Stimulated activated CD4-positive, alpha-beta T cell treated with anti-CD3 and anti-CD28 coated beads, Interleukin-4, amount 100 ng/mL, for 48 hours (primary cell): ENCODE measurements around the gene RHBG.
"Not testable (repeated sequence)": the region's sequence is repeated elsewhere in the genome, so short reads cannot be mapped to it uniquely, and the experiment has no call there.

Experiments
- DNase-seq, 2 donors: peaks; one replicate each; pipeline ENCODE4 v3.0.0-alpha.2; 2020; ENCODE audit warnings: low read depth in 2 of 2

Gene RHBG

DNA sequence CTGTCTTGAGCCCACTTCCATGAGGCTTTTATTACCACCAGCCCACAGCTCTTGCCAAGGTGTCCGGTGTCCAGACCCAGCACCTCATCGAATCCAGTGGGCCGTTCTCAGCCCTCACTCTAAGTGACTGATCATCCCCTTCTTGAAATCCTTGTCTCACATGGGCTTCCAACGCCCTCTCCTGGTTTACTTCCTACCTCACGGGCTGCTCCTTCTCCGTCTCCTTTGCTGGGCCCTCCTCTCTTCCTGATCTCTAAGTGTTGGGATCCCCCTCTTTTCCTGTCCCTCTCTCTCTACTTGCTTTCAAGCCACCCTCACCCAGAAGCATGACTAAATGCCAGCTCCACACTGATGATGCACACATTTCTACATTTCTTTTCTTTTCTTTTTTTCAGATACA lies 9.0 kb upstream of the RHBG start:
- no peak for DNase-seq

DNA sequence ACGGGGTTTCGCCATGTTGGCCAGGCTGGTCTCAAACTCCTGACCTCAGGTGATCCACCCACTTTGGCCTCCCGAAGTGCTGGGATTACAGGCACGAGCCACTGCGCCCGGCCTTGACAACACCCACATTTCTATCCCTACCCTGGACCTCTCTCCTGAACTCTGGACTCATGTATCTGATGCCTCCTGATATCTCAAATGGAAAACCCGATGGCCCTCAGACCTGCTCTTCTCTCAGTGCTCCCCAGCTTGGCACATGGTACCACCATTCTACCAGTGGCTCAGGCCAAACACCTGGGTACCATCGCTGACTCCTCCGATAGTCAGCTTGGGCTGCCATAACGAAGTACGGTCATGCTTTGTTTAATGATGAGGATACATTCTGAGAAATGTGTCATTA lies 8.5 kb upstream of the RHBG start:
- DNase-seq: no peak

DNA sequence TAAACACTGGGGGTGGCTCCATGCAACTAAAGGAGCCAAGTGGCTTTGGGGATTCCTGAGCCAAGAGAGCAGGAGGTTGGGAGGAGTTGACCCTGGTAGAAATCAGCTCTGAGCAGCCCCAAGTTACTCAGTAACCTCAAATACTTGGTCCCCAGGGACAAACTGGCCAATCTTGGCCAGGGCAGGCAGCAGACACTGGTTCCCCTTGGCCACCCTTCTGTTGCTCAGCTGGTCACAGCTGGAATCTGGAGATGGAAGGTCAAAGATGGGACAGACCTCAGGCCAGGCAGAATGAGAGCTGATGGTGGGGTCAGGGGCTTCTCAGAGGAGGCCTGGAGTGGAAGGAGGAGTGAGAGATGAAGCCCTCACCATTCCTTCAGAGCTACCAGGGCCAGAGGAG lies 3.3 kb upstream of the RHBG start:
- no peak for DNase-seq

DNA sequence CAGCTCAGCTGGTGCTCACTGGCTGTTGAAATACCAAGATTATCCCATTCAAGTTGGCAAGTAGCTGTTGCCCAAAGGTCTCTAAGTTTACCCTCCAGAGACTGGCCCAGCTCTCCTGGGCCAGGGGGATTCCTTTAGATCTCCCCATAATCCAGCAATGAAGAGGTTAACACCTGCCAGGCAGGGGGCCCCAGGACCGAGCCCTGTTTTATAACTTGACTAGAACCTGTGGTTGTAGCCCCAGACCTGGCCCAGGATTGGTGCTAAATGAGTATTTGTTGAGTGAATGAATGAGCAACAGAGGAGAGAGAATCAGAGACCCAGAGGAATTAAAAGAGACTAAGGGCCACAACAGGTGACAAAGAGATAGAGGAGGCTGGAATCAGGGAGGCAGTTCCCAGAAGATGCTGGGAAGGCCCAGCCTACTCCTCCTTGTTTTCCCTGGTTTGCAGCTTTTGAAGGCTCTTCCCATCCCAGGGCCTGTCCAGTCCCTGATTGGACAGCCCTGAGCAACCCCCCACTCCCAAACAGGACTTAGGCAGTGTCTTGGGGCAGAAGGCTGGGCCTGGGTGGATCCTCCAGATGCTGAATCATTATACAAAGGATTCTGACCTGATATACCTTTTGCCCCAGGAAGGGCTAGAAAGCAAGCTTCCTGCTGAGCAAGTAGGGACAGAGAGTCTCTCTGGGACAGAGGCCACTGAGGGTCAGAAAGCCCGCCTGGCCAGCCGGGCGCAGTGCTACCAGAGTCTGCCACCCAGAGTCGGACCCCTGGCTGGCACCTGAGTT lies 2.4 kb upstream of the RHBG start:
- no peak for DNase-seq

DNA sequence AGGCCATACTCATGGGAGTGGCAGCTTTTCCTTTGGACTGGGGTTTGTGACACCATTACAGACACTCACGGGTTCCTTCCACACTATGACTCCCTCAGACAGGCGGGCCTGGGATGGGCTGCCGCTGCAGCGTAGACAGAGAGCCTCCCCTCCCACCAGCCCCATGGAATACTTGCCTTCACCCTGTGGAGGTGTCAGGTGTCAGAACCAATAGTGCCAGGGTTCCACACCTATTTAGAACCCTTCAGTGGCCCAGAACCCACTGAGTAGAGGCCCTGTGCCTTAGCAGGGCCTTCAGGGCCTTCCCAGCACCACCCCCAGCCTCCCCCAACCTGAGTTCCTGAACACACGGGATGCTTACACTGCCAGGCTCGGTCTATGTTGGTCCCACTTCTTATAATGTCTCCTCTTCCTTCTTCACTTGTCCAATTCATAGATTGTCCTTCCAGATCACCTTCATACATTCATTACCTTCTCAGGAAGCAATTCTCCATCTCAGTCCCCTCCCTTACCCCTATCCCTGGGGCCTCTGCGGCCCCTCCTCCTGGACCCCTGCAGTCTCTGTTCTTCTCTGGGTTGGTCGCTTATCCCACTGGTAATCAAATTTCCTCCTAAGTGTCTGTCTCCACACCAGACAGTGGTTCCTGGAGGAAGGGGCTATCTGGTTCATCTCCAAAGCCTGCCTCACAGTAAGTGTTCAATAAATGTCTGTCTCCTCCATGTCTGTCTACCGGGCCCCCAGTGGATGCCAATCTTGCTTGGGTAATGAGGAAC lies 1.4 kb upstream of the RHBG start:
- DNase-seq: no peak

DNA sequence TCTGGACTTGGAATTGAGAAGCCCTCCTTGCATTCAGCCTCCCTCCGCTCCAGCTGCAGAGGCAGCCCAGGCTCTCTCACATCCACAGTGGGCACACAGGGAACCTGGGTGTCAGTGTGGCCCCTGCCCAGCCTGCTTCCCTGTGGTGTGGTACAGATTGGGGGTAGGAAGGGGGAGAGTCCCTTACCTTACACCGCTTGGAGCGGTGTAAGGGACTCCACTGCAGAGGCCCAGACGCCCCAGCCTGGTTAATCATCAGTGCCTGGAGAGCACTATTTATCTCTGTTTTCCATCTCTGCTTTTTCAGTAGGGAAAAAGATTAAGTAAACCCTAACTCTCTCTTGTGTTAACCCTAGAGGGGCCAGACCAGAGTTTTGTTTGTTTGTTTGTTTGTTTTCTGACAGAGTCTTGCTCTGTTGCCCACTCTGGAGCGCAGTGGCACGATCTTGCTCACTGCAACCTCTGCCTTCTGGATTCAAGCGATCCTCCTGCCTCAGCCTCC lies 803 bp upstream of the RHBG start:
- DNase-seq: no peak

DNA sequence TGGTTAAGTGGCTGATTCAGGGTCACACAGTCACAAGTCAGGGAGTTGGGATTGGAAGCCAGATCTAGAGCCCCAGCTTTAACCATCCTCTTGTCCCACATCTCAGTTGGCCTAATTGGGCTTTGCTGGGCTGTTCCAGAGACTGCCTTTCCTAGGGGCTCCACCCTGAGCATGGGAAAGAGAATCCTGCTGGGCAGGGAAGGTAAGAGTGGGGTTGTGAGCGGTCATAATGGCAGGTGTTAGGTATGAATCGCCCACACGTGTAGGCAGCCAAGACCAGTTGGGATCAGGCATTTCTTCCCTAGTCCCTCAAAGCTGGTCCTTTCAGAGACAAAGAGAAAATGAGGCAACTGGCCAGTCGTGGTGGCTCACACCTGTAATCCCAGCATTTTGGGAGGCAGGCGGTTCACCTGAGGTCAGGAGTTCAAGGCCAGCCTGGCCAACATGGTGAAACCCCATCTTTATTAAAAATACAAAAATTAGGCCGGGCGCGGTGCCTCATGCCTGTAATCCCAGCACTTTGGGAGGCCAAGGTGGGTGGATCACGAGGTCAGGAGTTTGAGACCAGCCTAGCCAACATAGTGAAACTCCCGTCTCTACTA lies 775 bp downstream of the RHBG start:
- DNase-seq: not testable (repeated sequence)

DNA sequence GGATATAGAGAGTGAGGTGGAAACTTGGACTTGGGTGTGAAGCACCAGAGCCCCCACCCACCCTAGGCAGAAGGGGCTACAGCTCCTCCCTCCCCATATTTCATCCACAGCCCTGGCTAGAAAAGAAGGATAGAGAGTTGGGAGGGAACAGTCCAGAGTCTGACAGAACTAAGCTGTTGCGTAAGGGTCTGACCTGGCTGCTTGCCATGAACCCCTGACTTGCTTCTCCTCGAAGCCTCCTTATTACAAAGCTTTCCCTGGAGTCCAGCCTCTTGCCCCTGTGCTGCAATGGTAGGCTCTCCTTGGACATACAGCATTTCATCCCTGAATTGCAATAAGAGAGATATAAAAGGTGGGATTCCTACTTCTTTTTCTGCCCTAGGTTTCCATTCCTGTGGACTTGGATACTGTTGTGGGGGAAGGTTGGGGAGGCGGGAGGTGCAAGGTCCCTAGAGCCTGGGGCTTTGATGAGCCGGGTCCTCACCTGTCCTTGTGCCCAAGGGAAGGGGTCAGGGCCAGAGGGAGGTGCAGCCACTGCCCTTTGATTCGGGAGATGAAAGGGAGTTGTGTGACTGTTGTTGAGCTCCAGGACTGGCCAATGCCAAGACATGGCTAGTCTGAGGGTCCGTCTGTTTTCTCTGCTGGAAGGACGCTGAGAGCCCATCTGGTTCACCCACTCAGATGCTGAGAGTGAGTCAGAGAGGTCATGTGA lies 2.7 kb downstream of the RHBG start:
- DNase-seq: no peak

DNA sequence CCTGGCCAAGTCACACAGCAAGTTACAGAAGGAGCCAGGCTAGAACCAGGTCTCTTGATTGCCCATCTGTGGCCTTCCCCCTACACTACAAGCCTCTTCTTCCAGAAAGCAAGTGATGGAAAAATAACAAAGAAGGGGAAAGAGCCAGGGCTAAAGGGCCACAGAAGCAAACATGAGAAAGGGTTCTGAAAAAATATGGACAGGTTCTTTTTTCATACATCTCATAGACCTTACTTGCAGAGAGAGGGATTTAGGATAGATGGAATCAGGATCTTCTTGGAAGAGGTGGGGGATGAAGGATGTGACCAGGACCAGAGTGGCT lies 3.2 kb downstream of the RHBG start:
- DNase-seq: no peak

DNA sequence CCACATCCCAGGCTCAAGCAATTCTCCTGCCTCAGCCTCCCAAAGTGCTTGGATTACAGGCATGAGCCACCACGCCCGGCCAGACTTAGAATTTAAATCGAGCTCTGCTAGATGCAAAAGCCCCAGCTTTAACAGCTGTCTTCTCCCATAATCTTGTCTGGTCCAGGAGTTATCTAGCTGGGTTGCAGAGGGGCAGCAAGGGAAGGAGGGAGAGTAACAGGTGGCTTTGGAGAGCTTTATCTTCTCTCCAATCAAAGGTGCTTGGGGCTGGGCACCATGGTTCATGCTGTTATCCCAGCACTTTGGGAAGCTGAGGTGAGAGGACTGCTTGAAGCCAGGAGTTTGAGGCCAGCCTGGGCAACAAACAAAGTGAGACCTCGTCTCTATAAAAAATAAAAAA lies 3.9 kb downstream of the RHBG start:
- DNase-seq: no peak

DNA sequence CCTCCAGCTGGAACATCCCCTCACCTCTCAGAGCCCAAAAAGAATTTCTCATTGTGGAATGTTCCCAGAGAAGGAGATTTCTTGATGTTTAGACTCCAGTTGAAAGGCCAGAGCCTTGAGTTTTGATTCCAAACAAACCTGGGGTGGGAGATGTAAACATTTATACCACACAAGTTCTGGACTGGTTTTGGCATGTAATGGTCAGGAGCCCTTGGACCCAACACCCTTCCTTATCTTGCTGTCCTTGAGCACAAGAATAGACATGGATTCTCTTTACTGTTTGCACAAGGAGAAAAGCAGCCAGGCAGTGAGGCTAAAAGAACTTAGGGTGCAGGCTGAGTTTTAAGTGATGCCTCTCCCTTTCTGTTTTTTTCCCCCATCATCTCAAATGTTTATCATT lies 4.5 kb downstream of the RHBG start:
- DNase-seq: no peak

DNA sequence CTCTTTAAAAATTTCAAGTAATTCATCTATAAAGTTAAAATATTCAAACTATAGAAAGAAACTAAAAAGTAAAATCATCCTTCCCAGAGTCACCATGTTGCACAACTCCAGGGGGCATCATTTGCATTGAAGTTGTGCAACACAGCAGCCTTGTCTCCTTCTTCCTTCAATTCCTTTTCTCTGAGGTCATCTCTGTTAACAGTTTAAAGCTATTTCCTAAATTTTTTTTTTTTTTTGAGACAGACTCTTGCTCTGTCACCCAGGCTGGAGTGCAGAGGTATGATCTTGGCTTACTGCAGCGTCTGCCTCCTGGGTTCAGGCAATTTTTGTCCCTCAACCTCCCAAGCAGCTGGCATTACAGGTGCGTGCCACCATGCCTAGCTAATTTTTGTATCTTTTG lies 7.1 kb downstream of the RHBG start:
- DNase-seq: no peak

DNA sequence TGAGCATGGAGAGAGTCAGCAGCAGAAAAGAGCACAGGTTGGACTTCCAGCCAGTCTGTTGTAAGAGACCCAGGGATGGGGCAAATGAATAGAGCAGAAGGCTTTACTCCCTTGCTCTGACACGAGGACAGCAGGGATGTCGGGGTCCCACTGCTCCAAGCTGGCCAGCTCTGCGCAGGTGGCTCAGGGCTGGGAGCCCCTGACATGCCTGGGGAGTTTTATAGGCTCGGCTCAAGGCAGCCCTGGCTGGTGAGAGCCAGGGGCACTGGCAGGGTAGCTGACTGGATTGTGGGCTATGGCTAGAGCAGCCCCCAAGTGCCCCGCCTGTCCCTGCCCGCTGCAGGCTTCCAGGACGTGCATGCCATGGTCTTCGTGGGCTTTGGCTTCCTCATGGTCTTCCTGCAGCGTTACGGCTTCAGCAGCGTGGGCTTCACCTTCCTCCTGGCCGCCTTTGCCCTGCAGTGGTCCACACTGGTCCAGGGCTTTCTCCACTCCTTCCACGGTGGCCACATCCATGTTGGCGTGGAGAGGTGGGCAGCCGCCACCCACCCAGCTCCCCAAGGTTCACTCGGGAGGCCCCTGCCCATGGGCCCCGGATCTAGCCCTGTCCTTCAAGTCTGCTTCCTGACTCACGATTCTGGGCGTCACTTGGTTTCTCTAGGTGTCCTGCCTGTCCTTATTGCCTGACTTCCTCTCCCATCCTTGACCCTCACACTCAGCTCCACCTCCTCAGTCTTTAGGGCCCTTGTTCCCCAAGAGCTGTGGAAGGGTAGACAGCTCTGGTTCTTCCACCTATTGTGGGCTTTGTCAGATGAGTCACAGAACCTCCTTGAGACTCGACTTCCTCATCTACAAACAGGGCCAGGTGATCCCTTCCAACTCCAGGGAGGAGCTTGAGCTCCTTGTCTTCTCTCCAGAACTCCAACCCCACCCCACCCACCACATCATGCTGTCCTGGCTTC lies 8.2 kb downstream of the RHBG start:
- no peak for DNase-seq

DNA sequence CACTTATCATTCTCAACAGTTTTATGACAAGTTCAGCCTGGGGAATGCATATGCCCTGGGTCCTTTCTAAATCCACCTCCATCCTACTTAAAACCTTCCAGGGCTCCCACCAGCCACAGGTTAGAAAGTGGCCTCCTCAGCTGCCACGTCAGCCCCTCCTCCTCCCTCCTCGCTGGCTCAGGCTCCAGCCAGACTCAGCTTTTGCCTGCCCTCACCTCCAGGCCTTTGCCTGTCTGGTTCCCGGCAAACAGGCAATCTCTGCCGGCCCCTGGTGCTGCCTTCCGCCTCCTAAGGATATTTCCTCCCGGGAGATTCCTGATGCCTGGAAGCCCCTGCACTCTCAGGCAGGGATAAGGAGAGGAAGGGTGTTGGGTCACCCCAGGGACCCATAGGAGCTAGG lies 9.5 kb downstream of the RHBG start:
- DNase-seq: no peak

DNA sequence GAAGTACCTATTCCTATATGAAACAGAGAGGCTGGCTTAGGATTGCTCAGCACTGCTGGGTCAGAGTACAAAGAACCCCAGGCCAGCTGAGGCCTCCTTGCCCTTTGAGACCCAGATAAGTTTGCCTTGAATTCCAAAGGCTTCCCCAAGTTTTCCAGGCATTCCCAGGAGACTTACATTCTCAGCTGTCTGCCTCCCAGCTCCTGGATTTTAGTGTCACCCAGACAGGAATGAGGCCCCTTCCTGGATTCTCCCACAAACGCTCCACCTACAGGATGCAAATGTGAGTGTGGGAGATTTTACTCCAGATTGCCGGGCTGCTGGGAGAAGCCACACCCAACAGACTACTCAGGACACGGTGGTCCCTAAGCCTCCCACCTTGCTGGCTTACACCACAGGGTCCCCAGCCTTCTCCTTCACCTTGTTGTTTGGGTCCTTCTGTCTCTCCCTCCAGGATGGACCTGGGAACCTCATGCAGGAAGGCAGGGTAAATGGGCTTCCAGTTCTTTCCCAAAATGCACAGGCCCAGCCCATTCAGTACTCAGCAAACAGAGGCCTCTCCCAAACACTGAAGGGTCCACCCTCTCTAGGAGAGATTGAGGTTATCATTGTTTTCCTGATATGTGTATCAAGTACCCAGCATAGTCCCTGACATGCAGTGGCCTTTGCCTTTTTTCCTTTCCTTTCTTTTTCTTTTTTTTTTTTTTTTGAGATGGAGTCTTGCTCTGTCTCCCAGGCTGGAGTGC lies 10.6 kb downstream of the RHBG start:
- DNase-seq: no peak

DNA sequence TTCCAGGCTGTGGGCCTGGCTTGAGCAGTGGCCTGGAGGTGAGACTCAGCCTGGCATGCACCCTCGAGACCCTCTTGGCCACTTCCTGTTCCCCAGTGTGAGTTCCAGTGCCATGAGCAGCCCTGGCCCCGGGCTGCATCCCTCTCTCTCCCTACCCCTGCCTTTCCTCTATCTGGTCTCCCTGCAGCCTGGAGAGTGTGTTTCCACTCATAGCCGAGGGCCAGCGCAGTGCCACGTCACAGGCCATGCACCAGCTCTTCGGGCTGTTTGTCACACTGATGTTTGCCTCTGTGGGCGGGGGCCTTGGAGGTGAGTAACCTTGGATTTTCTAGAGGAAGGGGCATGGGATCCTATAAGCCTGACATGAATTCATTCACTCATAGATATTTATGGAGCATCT lies 13.6 kb downstream of the RHBG start:
- DNase-seq: no peak

DNA sequence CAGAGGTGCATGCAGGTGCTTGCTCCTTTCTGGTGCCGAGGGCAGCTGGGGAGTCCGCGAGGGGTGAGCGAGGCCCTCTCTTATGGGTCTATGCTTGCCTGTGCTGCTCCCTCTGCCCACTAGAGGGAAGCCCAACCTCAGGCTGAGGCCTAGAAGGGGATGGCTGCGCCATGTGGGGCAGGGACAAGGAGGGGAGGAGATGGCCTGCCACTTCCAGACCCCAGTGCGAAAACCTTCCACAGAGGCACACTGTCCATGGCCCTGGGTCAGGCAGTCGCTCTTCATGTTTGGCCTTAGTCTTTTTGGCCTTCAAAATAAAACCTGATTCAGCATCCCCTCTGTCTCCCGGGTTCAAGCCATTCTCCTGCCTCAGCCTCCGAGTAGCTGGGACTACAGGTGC lies 14.0 kb downstream of the RHBG start:
- peak; percentile 41 to 52 for DNase-seq

DNA sequence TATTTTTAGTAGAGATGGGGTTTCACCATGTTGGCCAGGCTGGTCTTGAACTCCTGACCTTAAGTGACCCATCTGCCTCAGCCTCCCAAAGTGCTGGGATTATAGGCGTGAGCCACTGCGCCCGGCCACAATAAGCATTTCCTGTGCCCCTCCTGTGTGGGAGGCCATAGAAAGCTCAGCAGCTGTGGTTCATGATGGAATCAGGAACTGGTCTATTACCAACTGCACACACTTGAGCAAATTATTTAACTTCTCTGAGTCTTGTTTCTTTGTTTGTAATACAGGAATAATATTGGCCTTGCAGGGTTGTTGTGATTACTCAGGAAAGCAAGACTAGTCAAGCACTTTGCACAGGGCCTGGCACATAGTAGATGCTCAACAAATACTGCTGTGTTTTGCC lies 15.0 kb downstream of the RHBG start:
- no peak for DNase-seq

DNA sequence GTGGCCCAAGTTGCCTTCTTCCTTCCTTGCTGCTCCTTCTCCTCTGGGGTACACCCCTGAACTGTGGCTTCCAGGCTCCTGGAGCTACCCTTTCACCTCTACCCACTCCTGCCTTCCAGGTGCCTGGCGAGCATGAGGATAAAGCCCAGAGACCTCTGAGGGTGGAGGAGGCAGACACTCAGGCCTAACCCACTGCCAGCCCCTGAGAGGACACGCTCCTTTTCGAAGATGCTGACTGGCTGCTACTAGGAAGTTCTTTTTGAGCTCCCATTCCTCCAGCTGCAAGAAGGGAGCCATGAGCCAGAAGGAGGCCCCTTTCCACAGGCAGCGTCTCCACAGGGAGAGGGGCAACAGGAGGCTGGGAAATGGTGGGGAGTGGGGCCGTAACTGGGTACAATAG lies 15.6 kb downstream of the RHBG start:
- DNase-seq: no peak

DNA sequence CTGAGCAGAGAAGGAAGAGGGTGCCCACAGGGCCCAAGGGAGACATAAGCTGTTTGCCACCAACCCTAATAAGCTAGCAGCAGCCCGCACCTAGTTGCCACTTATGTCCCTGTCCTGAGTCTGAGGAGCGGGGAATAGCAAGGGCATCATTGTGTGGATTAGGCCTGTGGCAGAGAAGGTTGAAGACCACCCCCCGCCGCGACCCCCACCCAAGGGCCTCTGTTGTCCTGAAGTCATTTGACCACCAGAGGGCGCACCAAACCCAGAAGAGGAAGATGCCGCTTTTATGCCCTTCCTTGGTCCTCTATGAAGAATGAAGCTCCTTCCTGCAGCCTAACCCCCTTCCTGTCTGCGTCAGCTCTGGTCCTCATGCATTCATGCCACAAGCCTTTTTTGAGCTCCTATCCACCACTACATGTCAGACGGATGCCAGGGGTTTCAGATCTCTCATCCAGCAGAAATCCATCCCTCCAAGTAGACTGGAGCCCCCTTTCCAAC lies 16.6 kb downstream of the RHBG start:
- DNase-seq: peak; percentile 58 to 69
